ENCODE measurements around the gene TENM3. TPM values are rescaled to one million over a fixed set of nuclear protein-coding genes. Genes with fewer than 3 reads are reported as not detected.

Gene TENM3
- total RNA-seq, 1 experiment from 2014 or later: 71.0 TPM

DNA sequence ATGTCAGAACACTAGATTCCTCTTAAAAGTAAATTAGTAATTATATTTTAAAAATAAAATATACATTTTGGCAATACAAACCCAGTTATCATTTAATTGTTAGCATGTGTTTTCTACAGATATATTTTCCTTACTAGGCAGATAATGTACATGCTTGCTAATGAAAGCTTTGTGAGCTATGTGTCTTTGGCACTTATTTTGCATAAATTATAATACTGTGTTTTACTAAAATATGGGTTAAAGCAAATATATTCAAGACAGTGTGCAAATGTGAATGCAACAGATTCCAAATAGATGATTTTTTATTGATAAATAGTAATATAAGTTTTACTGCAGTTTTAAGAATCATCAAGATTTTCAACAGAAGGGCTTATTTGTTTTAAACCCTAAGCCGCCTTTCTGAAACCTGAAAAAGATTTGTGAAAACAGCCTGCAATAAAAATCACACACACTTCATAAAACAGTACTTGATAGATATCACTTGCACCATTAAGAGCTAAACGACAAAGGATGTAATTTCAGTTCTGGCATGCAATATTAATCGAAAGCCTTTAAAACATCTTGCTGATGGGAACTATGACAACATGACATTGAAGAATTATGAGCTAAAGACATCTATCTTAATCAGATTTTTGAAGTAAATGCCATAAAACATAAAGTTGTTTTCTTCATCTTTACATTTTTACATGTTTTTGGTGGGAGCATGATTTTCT, 340.7 kb downstream of the TENM3 start:
- CTCF ChIA-PET: no interaction called here
- Mint-ChIP-seq H3K27ac (no peak overlapping the region), H3K9me3 (peaks cover 7% of the 10 kb centered on the region; the same call in 1 of the 2 replicates), H3K36me3 (peaks cover 13% of the 10 kb centered on the region), H3K4me1 (peaks cover 28% of the 10 kb centered on the region), H3K27me3 (ENCODE audit: low read depth) (no peaks in the 10 kb centered on the region), H3K4me3 (no peak overlapping the region)
- DNase-seq (ENCODE audit: low spot score) (no peak), ATAC-seq (no peak)
- POLR2A ChIA-PET: no interaction called here
- TF ChIP-seq, protein P1, sequence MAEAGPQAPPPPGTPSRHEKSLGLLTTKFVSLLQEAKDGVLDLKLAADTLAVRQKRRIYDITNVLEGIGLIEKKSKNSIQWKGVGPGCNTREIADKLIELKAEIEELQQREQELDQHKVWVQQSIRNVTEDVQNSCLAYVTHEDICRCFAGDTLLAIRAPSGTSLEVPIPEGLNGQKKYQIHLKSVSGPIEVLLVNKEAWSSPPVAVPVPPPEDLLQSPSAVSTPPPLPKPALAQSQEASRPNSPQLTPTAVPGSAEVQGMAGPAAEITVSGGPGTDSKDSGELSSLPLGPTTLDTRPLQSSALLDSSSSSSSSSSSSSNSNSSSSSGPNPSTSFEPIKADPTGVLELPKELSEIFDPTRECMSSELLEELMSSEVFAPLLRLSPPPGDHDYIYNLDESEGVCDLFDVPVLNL (CRISPR knock-in tag; IDR thresholded peaks at IDR 0.05; ENCODE audit: borderline replicate concordance, low read depth): no peak
- TF ChIP-seq SOX15 (CRISPR knock-in tag; IDR thresholded peaks at IDR 0.05) (no peak), CREM (CRISPR knock-in tag; IDR thresholded peaks at IDR 0.05) (no peak), ELF4 (CRISPR knock-in tag; IDR thresholded peaks at IDR 0.05; ENCODE audit: low read depth) (no peak), TEAD4 (CRISPR knock-in tag; IDR thresholded peaks at IDR 0.05) (no peak), GTF2I (CRISPR knock-in tag; conservative IDR thresholded peaks at IDR 0.05) (no peak), ESRRA (CRISPR knock-in tag; IDR thresholded peaks at IDR 0.05; ENCODE audit: borderline replicate concordance) (no peak)
- TF ChIP-seq, protein P2, sequence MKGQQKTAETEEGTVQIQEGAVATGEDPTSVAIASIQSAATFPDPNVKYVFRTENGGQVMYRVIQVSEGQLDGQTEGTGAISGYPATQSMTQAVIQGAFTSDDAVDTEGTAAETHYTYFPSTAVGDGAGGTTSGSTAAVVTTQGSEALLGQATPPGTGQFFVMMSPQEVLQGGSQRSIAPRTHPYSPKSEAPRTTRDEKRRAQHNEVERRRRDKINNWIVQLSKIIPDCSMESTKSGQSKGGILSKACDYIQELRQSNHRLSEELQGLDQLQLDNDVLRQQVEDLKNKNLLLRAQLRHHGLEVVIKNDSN (CRISPR knock-in tag; IDR thresholded peaks at IDR 0.05): no peak
- TF ChIP-seq, protein P3, sequence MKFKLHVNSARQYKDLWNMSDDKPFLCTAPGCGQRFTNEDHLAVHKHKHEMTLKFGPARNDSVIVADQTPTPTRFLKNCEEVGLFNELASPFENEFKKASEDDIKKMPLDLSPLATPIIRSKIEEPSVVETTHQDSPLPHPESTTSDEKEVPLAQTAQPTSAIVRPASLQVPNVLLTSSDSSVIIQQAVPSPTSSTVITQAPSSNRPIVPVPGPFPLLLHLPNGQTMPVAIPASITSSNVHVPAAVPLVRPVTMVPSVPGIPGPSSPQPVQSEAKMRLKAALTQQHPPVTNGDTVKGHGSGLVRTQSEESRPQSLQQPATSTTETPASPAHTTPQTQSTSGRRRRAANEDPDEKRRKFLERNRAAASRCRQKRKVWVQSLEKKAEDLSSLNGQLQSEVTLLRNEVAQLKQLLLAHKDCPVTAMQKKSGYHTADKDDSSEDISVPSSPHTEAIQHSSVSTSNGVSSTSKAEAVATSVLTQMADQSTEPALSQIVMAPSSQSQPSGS (CRISPR knock-in tag; IDR thresholded peaks at IDR 0.05; ENCODE audit: borderline replicate concordance, low read depth): no peak
- TF ChIP-seq, protein P4, sequence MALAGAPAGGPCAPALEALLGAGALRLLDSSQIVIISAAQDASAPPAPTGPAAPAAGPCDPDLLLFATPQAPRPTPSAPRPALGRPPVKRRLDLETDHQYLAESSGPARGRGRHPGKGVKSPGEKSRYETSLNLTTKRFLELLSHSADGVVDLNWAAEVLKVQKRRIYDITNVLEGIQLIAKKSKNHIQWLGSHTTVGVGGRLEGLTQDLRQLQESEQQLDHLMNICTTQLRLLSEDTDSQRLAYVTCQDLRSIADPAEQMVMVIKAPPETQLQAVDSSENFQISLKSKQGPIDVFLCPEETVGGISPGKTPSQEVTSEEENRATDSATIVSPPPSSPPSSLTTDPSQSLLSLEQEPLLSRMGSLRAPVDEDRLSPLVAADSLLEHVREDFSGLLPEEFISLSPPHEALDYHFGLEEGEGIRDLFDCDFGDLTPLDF (CRISPR knock-in tag; IDR thresholded peaks at IDR 0.05): no peak
- TF ChIP-seq, protein P5, sequence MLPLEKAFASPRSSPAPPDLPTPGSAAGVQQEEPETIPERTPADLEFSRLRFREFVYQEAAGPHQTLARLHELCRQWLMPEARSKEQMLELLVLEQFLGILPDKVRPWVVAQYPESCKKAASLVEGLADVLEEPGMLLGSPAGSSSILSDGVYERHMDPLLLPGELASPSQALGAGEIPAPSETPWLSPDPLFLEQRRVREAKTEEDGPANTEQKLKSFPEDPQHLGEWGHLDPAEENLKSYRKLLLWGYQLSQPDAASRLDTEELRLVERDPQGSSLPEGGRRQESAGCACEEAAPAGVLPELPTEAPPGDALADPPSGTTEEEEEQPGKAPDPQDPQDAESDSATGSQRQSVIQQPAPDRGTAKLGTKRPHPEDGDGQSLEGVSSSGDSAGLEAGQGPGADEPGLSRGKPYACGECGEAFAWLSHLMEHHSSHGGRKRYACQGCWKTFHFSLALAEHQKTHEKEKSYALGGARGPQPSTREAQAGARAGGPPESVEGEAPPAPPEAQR (CRISPR knock-in tag; IDR thresholded peaks at IDR 0.05): no peak

DNA sequence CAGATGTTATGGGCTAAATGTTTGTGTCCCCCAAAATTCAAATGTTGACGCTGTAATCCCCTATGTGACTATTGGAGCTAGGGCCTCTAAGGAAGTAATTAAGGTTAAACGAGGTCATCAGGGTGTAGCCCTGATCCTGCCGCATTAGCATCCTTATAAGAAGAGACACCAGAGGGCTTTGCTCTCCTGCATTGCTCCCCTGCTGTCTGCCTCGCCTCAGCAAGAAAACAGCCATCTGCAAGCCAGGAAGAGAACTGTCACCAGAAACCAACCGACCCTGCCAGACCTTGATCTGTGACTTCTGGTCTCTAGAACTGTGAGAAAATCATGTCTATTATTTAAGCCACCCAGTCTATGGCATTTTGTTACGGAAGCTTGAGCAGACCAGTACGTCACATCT, 342.1 kb downstream of the TENM3 start:
- no peak overlapping the region for H3K4me3 Mint-ChIP-seq
- CTCF ChIA-PET: interaction anchor here (1.0 kb wide), 1 partner anchor 129 kb away, joined by 3 read pairs; no protein-coding TSS in a partner anchor
- DNase-seq (ENCODE audit: low spot score) (peak; percentile 38), ATAC-seq (peak; percentile 99)
- POLR2A ChIA-PET: interaction anchor here (0.6 kb wide), 1 partner anchor 172 kb away, joined by 3 read pairs; no protein-coding TSS in a partner anchor
- TF ChIP-seq ZNF423 (CRISPR knock-in tag; IDR thresholded peaks at IDR 0.05) (0 out of 2 replicates have a peak, but pooled peaks have one; percentile 26), TEAD4 (CRISPR knock-in tag; IDR thresholded peaks at IDR 0.05) (no peak)
- peaks cover 28% of the 10 kb centered on the region for H3K4me1 Mint-ChIP-seq
- peaks cover 13% of the 10 kb centered on the region; the same call in 1 of the 2 replicates for H3K9me3 Mint-ChIP-seq
- peak overlapping the region; percentile 51 for H3K27ac Mint-ChIP-seq
- H3K27me3 Mint-ChIP-seq (ENCODE audit: low read depth): no peaks in the 10 kb centered on the region
- peaks cover 19% of the 10 kb centered on the region for H3K36me3 Mint-ChIP-seq

DNA sequence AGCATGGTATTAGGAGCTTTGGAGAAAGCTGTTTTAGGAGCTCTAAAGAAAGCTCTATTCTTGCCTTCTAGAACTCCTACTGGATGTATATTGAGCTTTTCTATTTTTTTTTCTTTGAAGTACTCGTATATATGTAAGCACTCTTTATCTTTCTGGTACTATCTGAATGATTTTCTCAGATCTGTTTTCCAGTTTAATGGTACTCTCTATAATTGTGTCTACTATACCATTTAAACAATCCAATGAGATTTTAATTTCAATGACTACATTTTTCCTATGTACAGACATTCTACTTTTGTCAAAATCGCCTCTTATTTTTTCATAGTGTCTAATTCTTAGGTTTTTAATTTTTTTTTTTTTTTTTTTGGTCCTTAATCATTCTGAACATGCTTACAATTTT, 345.9 kb downstream of the TENM3 start:
- CTCF ChIA-PET: no interaction called here
- H3K36me3 Mint-ChIP-seq: peaks cover 19% of the 10 kb centered on the region
- TF ChIP-seq TP53 (CRISPR knock-in tag; IDR thresholded peaks at IDR 0.05) (no peak), ZNF671 (CRISPR knock-in tag; IDR thresholded peaks at IDR 0.05) (no peak), PRRX2 (CRISPR knock-in tag; IDR thresholded peaks at IDR 0.05) (no peak)
- TF ChIP-seq, protein P6, sequence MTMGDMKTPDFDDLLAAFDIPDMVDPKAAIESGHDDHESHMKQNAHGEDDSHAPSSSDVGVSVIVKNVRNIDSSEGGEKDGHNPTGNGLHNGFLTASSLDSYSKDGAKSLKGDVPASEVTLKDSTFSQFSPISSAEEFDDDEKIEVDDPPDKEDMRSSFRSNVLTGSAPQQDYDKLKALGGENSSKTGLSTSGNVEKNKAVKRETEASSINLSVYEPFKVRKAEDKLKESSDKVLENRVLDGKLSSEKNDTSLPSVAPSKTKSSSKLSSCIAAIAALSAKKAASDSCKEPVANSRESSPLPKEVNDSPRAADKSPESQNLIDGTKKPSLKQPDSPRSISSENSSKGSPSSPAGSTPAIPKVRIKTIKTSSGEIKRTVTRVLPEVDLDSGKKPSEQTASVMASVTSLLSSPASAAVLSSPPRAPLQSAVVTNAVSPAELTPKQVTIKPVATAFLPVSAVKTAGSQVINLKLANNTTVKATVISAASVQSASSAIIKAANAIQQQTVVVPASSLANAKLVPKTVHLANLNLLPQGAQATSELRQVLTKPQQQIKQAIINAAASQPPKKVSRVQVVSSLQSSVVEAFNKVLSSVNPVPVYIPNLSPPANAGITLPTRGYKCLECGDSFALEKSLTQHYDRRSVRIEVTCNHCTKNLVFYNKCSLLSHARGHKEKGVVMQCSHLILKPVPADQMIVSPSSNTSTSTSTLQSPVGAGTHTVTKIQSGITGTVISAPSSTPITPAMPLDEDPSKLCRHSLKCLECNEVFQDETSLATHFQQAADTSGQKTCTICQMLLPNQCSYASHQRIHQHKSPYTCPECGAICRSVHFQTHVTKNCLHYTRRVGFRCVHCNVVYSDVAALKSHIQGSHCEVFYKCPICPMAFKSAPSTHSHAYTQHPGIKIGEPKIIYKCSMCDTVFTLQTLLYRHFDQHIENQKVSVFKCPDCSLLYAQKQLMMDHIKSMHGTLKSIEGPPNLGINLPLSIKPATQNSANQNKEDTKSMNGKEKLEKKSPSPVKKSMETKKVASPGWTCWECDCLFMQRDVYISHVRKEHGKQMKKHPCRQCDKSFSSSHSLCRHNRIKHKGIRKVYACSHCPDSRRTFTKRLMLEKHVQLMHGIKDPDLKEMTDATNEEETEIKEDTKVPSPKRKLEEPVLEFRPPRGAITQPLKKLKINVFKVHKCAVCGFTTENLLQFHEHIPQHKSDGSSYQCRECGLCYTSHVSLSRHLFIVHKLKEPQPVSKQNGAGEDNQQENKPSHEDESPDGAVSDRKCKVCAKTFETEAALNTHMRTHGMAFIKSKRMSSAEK (CRISPR knock-in tag; IDR thresholded peaks at IDR 0.05; ENCODE audit: borderline replicate concordance): no peak
- TF ChIP-seq, protein P7, sequence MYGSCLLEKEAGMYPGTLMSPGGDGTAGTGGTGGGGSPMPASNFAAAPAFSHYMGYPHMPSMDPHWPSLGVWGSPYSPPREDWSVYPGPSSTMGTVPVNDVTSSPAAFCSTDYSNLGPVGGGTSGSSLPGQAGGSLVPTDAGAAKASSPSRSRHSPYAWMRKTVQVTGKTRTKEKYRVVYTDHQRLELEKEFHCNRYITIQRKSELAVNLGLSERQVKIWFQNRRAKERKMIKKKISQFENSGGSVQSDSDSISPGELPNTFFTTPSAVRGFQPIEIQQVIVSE (CRISPR knock-in tag; IDR thresholded peaks at IDR 0.05; ENCODE audit: borderline replicate concordance): no peak
- TF ChIP-seq, protein P1 (CRISPR knock-in tag; IDR thresholded peaks at IDR 0.05; ENCODE audit: borderline replicate concordance, low read depth): no peak

More for the DNA sequence above, 345.9 kb downstream of the TENM3 start:
- H3K4me3 Mint-ChIP-seq: no peak overlapping the region
- ATAC-seq: no peak
- peaks cover 49% of the 10 kb centered on the region for H3K4me1 Mint-ChIP-seq
- POLR2A ChIA-PET: no interaction called here
- DNase-seq (ENCODE audit: low spot score): no peak
- no peaks in the 10 kb centered on the region for H3K27me3 Mint-ChIP-seq (ENCODE audit: low read depth)
- H3K27ac Mint-ChIP-seq: no peak overlapping the region
- peaks cover 13% of the 10 kb centered on the region; the same call in 1 of the 2 replicates for H3K9me3 Mint-ChIP-seq
